ENCODE results near the gene B3GNT9. TPM values are rescaled to one million over a fixed set of nuclear protein-coding genes. Genes with fewer than 3 reads are reported as not detected.

Gene B3GNT9
- total and polyA plus RNA-seq, 2 of the 8 experiments (the other 6 are each of a cell fraction or from before 2014, with no cell fraction given) = 3.5 to 9.0 TPM

- TF ChIP-seq SUZ12 (IDR thresholded peaks at IDR 0.05; ENCODE audit: low read length) = no peak
These were observed 35.2 kb downstream of the B3GNT9 start (continued) for GRCh38 chr16:67115639-67116038.
